Esophagus squamous epithelium (tissue), 4 donors: Measurements from ENCODE around the gene IKZF4.

Experiments used
- CTCF ChIP-seq, 6 experiments: fragments of 450-650 bp in 4 of 6; fragments of 200-600 bp in 2 of 6; sonication (generic) in 2 of 6; IDR thresholded peaks; one replicate each; pipeline ENCODE4 v1.5.1; 2016 to 2019; ENCODE audit warnings: antibody characterized with exemption in 6 of 6, mild to moderate bottlenecking in 4 of 6, moderate library complexity in 4 of 6
- POLR2A ChIP-seq, 4 donors: fragments of 450-650 bp; IDR thresholded peaks; one replicate each; pipeline ENCODE4 v1.6.1; 2017; ENCODE audit warnings: antibody characterized with exemption in 4 of 4, mild to moderate bottlenecking in 4 of 4, moderate library complexity in 3 of 4

GRCh38 chr12:56007564-56008559 lies 13.0 kb upstream of the IKZF4 start:
- TF ChIP-seq POLR2A (IDR thresholded peaks at IDR 0.05) = no peak
- TF ChIP-seq CTCF (IDR thresholded peaks at IDR 0.05) = no peak
